ENCODE data around the gene OSBP2. TPM values are rescaled to one million over a fixed set of nuclear protein-coding genes. Genes with fewer than 3 reads are reported as not detected.

OSBP2 gene
- total RNA-seq, 1 experiment from 2014 or later, result 2.7 TPM

GRCh38 chr22:30868663-30869385 lies 174.2 kb downstream of the OSBP2 start:
- no peak for DNase-seq (ENCODE audit: low read depth)

- DNase-seq (ENCODE audit: low read depth), result no peak
Observed at GRCh38 chr22:30869667-30870395, 175.2 kb downstream of the OSBP2 start.

GRCh38 chr22:30870451-30871345 lies 176.0 kb downstream of the OSBP2 start:
- DNase-seq (ENCODE audit: low read depth), result no peak

- no peak for DNase-seq (ENCODE audit: low read depth)
Observed at GRCh38 chr22:30871391-30872284, 177.0 kb downstream of the OSBP2 start.

- no peak for DNase-seq (ENCODE audit: low read depth)
Observed at GRCh38 chr22:30872285-30873041, 177.8 kb downstream of the OSBP2 start.

GRCh38 chr22:30873086-30873650 lies 178.5 kb downstream of the OSBP2 start:
- DNase-seq (ENCODE audit: low read depth), result no peak

- DNase-seq (ENCODE audit: low read depth), result no peak
Observed at GRCh38 chr22:30873661-30874060, 179.0 kb downstream of the OSBP2 start.

GRCh38 chr22:30874431-30875370 lies 180.0 kb downstream of the OSBP2 start:
- no peak for DNase-seq (ENCODE audit: low read depth)

- DNase-seq (ENCODE audit: low read depth), result no peak
Observed at GRCh38 chr22:30875481-30876215, 181.0 kb downstream of the OSBP2 start.

GRCh38 chr22:30876221-30876751 lies 181.6 kb downstream of the OSBP2 start:
- DNase-seq (ENCODE audit: low read depth), result no peak

- DNase-seq (ENCODE audit: low read depth), result no peak
Observed at GRCh38 chr22:30876915-30877553, 182.4 kb downstream of the OSBP2 start.

GRCh38 chr22:30877662-30878515 lies 183.2 kb downstream of the OSBP2 start:
- no peak for DNase-seq (ENCODE audit: low read depth)

GRCh38 chr22:30878516-30879414 lies 184.1 kb downstream of the OSBP2 start:
- no peak for DNase-seq (ENCODE audit: low read depth)

- DNase-seq (ENCODE audit: low read depth), result no peak
Observed at GRCh38 chr22:30879415-30879797, 184.7 kb downstream of the OSBP2 start.

GRCh38 chr22:30880181-30880601 lies 185.5 kb downstream of the OSBP2 start:
- DNase-seq (ENCODE audit: low read depth), result no peak
